ENCODE measurements around the gene RNF6. TPM values are rescaled to one million over a fixed set of nuclear protein-coding genes. Genes with fewer than 3 reads are reported as not detected.
A peak's percentile ranks its signal among the peaks of the same experiment; 100 is the strongest.

Gene RNF6
- 30.5 TPM for polyA plus RNA-seq (2012; ENCODE audit: insufficient read depth, insufficient read length, low read depth)

DNA sequence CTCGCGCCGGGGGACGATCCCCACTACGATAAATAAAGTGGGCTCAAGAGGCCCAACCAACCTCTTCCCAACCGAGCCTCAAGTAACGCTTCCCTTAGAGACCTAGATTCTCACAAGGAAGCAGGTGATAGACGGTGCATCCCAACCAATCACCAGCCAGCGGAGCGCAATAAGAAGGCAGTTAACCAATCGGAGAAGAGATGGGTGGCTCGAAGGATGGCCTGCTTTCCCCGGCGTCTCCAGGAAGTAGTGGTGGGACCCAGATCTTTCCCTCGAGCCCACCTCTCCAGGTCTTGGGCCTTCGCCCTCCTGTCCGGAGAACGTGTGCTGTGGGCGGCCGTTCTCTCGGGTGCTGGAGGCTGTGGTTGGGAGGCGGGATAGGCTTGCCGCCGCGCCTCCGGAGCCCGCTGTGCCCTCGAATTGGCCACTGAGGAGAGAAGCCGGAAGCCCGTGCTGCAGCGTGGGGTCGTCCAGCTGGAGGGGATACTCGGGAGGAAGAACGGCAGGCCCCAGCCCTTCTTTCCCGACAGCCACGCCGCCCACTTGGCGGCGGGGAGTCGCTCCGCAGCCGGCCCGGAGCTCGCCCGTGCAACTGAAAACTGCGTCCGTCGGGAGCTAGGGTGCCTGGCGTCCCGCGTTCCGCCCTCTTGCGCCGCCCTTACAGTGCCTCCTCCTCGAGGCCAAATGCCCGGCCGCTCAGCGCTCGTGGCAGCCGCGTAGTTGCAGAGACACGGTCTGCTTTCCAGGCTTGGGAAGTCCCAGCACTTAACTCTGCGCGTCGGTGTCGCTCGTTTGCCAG, at the start of gene RNF6:
TSS of gene RNF6 (minus strand) at position 594 of the 799 bp plus-strand sequence. CDS start 2,665 bp downstream, outside the sequence.
- TF ChIP-seq CTCF (IDR thresholded peaks at IDR 0.05; ENCODE audit: low read depth, low read length): no peak
- Histone ChIP-seq H3K27me3 (no peaks in the 10 kb centered on the region), H3K9me3 (no peaks in the 10 kb centered on the region), H3K36me3 (peaks cover 13% of the 10 kb centered on the region), H3K4me1 (no peaks in the 10 kb centered on the region), H3K4me3 (ENCODE audit: low read depth, low read length) (peak within 1 kb of the TSS; percentile 92)
- peak; percentile 92 for DNase-seq

DNA sequence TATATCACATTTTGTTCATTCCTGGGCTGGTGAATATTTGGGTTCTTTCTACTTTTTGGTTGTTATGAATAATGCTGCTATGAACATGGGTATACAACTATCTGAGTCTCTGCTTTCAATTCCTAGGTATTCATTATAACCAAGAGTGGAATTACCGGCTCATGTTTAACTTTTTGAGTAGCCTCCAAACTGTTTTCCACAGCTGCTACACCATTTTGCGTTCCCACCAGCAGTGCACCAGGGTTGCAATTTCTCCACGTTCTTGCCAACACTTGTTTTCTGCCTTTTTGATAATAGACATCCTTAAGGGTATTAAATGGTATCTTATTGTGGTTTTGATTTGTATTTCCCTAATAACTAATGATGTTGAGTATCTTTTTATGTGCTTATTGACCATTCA, 48.6 kb upstream of the RNF6 start:
- no peak for TF ChIP-seq CTCF (IDR thresholded peaks at IDR 0.05; ENCODE audit: low read depth, low read length)
- H3K4me1 ChIP-seq: peaks cover 11% of the 10 kb centered on the region
- no peaks in the 10 kb centered on the region for H3K27me3 ChIP-seq
- H3K4me3 ChIP-seq (ENCODE audit: low read depth, low read length): no peak overlapping the region
- H3K9me3 ChIP-seq: no peaks in the 10 kb centered on the region
- no peaks in the 10 kb centered on the region for H3K36me3 ChIP-seq
- no peak for DNase-seq

DNA sequence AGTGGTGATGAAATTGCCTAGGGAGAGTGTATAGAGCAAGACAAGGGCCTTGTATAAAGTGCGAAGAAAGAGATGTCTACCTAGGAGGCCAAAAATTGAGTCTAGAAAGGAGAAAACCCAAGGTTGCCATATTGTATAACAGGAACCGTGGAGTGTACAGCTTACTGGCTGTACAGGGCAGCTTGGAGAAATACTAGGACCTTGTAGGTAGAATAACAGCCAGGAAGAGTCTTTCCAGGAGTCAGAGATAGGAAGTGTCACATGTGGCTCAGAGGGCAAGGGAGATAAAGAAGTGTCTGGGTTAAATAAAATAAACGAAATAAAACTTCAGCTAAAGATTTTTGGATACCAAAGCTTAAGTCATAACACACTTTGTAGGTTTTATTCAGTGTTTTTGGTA, 44.2 kb upstream of the RNF6 start:
- TF ChIP-seq CTCF (IDR thresholded peaks at IDR 0.05; ENCODE audit: low read depth, low read length): no peak
- peaks cover 6% of the 10 kb centered on the region for H3K4me1 ChIP-seq
- no peak for DNase-seq
- H3K4me3 ChIP-seq (ENCODE audit: low read depth, low read length): no peak overlapping the region
- no peaks in the 10 kb centered on the region for H3K27me3 ChIP-seq
- H3K9me3 ChIP-seq: no peaks in the 10 kb centered on the region
- no peaks in the 10 kb centered on the region for H3K36me3 ChIP-seq

DNA sequence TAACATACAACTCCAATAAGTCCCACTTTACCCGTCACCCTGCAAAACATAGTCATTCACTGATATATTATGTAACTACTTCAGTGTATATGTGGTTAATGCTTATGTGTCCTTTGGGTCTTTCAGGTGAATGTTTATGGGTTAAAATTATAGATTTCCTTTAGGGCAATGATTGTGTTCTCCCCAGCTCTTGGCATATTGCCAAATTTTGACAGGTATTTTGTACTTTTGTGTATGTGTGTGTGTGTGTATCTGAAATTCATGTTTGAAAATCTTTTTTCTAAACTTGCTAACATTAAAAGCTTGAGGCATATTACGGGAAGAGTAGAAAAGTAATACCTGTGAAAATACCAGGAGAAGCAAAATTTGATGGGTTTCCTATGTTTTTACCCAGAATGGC, 40.0 kb upstream of the RNF6 start:
- no peaks in the 10 kb centered on the region for H3K27me3 ChIP-seq
- H3K9me3 ChIP-seq: no peaks in the 10 kb centered on the region
- H3K36me3 ChIP-seq: no peaks in the 10 kb centered on the region
- peaks cover 8% of the 10 kb centered on the region; the same call in 1 of the 2 replicates for H3K4me1 ChIP-seq
- no peak overlapping the region for H3K4me3 ChIP-seq (ENCODE audit: low read depth, low read length)
- no peak for TF ChIP-seq CTCF (IDR thresholded peaks at IDR 0.05; ENCODE audit: low read depth, low read length)
- DNase-seq: no peak

GRCh38 chr13:26259634-26260033, 37.5 kb upstream of the RNF6 start:
- Histone ChIP-seq H3K4me3 (ENCODE audit: low read depth, low read length) (no peak overlapping the region), H3K27me3 (no peaks in the 10 kb centered on the region), H3K9me3 (no peaks in the 10 kb centered on the region), H3K36me3 (no peaks in the 10 kb centered on the region), H3K4me1 (peaks cover 6% of the 10 kb centered on the region; the same call in 1 of the 2 replicates)
- DNase-seq: no peak
- TF ChIP-seq CTCF (IDR thresholded peaks at IDR 0.05; ENCODE audit: low read depth, low read length): no peak

GRCh38 chr13:26257049-26257448, 34.9 kb upstream of the RNF6 start:
- peak overlapping the region; percentile 87; the same call in 1 of the 2 replicates for H3K4me3 ChIP-seq (ENCODE audit: low read depth, low read length)

More at GRCh38 chr13:26257049-26257448, 34.9 kb upstream of the RNF6 start:
- Histone ChIP-seq H3K27me3 (no peaks in the 10 kb centered on the region), H3K9me3 (no peaks in the 10 kb centered on the region), H3K36me3 (no peaks in the 10 kb centered on the region), H3K4me1 (peaks cover 6% of the 10 kb centered on the region; the same call in 1 of the 2 replicates)
- no peak for TF ChIP-seq CTCF (IDR thresholded peaks at IDR 0.05; ENCODE audit: low read depth, low read length)
- no peak for DNase-seq
